DND-41 (cell line): Measurements from ENCODE around the gene MEIG1.

Source experiments
- ATAC-seq: fragments of 200-7000 bp; cut with Tn5 transposase; 3 replicates; pipeline ENCODE4 v1.9.1; 2021; ENCODE audit warnings: low read depth; ENCODE audit not compliant: insufficient read depth
- DNase-seq: peaks from one replicate; pipeline ENCODE4 v3.0.0-alpha.2; 2020
- H2AFZ ChIP-seq: 2 replicates; pipeline ENCODE4 v1.6.0; 2012; ENCODE audit warnings: low read depth, low read length
- H3K27ac ChIP-seq: 2 replicates; pipeline ENCODE4 v1.5.1; 2012; ENCODE audit warnings: low read length, inconsistent platforms
- H3K27me3 ChIP-seq: fragments of 200-600 bp; sonication (generic); 2 replicates; pipeline ENCODE4 v1.6.0; 2012; ENCODE audit warnings: low read length, mild to moderate bottlenecking, inconsistent platforms; ENCODE audit not compliant: insufficient read depth, poor library complexity
- H3K36me3 ChIP-seq: 2 replicates; pipeline ENCODE4 v1.5.1; 2012; ENCODE audit warnings: low read length, inconsistent platforms; ENCODE audit not compliant: insufficient read depth
- H3K4me1 ChIP-seq: 2 replicates; pipeline ENCODE4 v1.5.1; 2012; ENCODE audit warnings: mild to moderate bottlenecking, low read length; ENCODE audit not compliant: insufficient read depth
- H3K4me2 ChIP-seq: 2 replicates; pipeline ENCODE4 v1.6.0; 2012; ENCODE audit warnings: mild to moderate bottlenecking, moderate library complexity, low read length, inconsistent platforms; ENCODE audit not compliant: insufficient read depth
- H3K4me3 ChIP-seq, 2 experiments: fragments of 200-600 bp in 1 of 2; shearing (Covaris generic) in 1 of 2; 2 replicates each; pipeline ENCODE4 v1.5.1; 2012 to 2016; ENCODE audit warnings: inconsistent platforms in 2 of 2, low read length in 2 of 2, mild to moderate bottlenecking in 2 of 2, low read depth in 1 of 2, moderate library complexity in 1 of 2
- H3K79me2 ChIP-seq: 2 replicates; pipeline ENCODE4 v1.6.0; 2012; ENCODE audit warnings: low read length, inconsistent platforms; ENCODE audit not compliant: insufficient read depth
- H3K9ac ChIP-seq: 2 replicates; pipeline ENCODE4 v1.6.0; 2012; ENCODE audit warnings: low read depth, mild to moderate bottlenecking, inconsistent platforms, low read length, moderate library complexity
- H3K9me3 ChIP-seq: 2 replicates; pipeline ENCODE4 v1.5.1; 2012; ENCODE audit warnings: low read length, moderate library complexity, mild to moderate bottlenecking, inconsistent platforms; ENCODE audit not compliant: insufficient read depth, severe bottlenecking
- H4K20me1 ChIP-seq: 2 replicates; pipeline ENCODE4 v1.6.0; 2012; ENCODE audit warnings: low read length; ENCODE audit not compliant: insufficient read depth
- EZH2 ChIP-seq: IDR thresholded peaks from 3 replicates; pipeline ENCODE4 v1.6.1; 2012; ENCODE audit warnings: borderline replicate concordance, low read depth, mild to moderate bottlenecking, moderate library complexity, low read length, inconsistent platforms; ENCODE audit not compliant: severe bottlenecking
- TF ChIP-seq, protein P1 (sequence below): IDR thresholded peaks from 2 replicates; pipeline ENCODE4 v1.5.1; 2012; ENCODE audit warnings: borderline replicate concordance, low read length, moderate library complexity, mild to moderate bottlenecking; ENCODE audit not compliant: poor library complexity, severe bottlenecking; ENCODE audit errors: extremely low read depth

MEIG1 gene

DNA sequence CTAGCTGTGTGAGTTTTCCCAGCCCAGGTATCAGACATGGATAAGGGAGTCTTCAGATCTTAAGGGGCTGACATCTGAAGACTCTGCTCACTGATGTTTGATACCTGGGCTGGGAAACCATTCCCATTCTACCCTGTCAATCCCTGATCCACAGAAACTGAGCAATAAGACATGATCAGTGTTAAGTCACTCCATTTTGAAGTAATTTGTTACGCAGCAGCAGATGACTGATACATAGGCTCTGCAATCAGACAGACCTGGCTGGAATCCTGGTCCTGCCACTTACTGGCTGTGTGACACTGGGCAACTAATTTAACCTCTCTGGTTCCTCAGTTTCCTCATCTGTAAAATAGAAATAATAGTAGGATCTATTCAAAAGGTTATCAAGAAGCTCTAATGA is 11.9 kb upstream of the MEIG1 start:
- H3K79me2 ChIP-seq, result peaks cover 66% of the 10 kb centered on the region
- H3K36me3 ChIP-seq, result peaks cover 92% of the 10 kb centered on the region
- H3K9ac ChIP-seq, result no peak overlapping the region
- H4K20me1 ChIP-seq, result peaks cover 22% of the 10 kb centered on the region
- H2AFZ ChIP-seq, result no peak overlapping the region
- DNase-seq, result no peak
- H3K27ac ChIP-seq, result no peak overlapping the region
- no peak overlapping the region for H3K4me2 ChIP-seq
- no peak overlapping the region for H3K4me3 ChIP-seq
- ATAC-seq, result no peak
- no peak for TF ChIP-seq EZH2
- TF ChIP-seq, protein P1, sequence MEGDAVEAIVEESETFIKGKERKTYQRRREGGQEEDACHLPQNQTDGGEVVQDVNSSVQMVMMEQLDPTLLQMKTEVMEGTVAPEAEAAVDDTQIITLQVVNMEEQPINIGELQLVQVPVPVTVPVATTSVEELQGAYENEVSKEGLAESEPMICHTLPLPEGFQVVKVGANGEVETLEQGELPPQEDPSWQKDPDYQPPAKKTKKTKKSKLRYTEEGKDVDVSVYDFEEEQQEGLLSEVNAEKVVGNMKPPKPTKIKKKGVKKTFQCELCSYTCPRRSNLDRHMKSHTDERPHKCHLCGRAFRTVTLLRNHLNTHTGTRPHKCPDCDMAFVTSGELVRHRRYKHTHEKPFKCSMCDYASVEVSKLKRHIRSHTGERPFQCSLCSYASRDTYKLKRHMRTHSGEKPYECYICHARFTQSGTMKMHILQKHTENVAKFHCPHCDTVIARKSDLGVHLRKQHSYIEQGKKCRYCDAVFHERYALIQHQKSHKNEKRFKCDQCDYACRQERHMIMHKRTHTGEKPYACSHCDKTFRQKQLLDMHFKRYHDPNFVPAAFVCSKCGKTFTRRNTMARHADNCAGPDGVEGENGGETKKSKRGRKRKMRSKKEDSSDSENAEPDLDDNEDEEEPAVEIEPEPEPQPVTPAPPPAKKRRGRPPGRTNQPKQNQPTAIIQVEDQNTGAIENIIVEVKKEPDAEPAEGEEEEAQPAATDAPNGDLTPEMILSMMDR, result no peak
- no peaks in the 10 kb centered on the region for H3K9me3 ChIP-seq
- no peaks in the 10 kb centered on the region for H3K27me3 ChIP-seq
- H3K4me1 ChIP-seq, result peaks cover 23% of the 10 kb centered on the region

DNA sequence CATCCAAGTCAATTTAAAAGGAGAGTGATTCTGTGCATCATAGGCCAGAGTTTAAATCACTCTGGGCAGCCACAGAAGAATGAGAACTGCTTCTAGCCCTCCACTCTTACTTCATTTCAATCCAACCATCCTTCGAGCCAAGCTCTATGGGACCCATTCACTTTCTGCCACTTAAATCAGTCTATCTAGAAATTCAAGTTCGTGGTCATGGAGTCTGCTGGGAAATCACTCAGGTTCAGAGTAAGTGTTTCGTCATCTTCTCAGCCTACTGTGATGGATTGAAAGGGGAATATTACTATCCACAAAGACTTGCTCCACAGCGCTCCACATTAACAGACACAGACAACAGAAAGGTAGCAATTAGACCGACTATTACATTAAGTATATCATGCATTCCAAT is 9.9 kb upstream of the MEIG1 start:
- H3K79me2 ChIP-seq, result peaks cover 81% of the 10 kb centered on the region
- H3K36me3 ChIP-seq, result peaks cover 73% of the 10 kb centered on the region
- no peaks in the 10 kb centered on the region for H3K27me3 ChIP-seq
- H3K9me3 ChIP-seq, result no peaks in the 10 kb centered on the region
- no peak overlapping the region for H3K27ac ChIP-seq
- no peak overlapping the region for H3K9ac ChIP-seq
- peaks cover 34% of the 10 kb centered on the region for H3K4me1 ChIP-seq
- no peak overlapping the region for H3K4me3 ChIP-seq
- H2AFZ ChIP-seq, result no peak overlapping the region
- TF ChIP-seq EZH2, result no peak
- TF ChIP-seq, protein P1, result no peak
- no peak for ATAC-seq
- H4K20me1 ChIP-seq, result peaks cover 22% of the 10 kb centered on the region
- H3K4me2 ChIP-seq, result no peak overlapping the region
- DNase-seq, result no peak

- no peak for ATAC-seq
- Histone ChIP-seq H3K4me3 (peak overlapping the region; percentile 64 to 78), H3K79me2 (peaks cover 69% of the 10 kb centered on the region), H3K9me3 (no peaks in the 10 kb centered on the region), H3K4me1 (peaks cover 46% of the 10 kb centered on the region), H3K9ac (peak overlapping the region; percentile 84), H3K27ac (peak overlapping the region; percentile 96), H2AFZ (peak overlapping the region; percentile 82), H3K27me3 (no peaks in the 10 kb centered on the region), H3K4me2 (peak overlapping the region; percentile 81), H4K20me1 (peaks cover 16% of the 10 kb centered on the region), H3K36me3 (peaks cover 38% of the 10 kb centered on the region)
- no peak for DNase-seq
- TF ChIP-seq EZH2, result no peak
- TF ChIP-seq, protein P1, result peak; percentile 17
These were observed 6.3 kb upstream of the MEIG1 start for GRCh38 chr10:14952851-14953423.
